CD4-positive, alpha-beta T cell treated with Interleukin-15 for 1 hour (primary cell): ENCODE results near the gene GATB.

ENCODE experiments used
- DNase-seq: peaks from one replicate; pipeline ENCODE4 v3.0.0-alpha.2; 2020

The GATB gene

DNA sequence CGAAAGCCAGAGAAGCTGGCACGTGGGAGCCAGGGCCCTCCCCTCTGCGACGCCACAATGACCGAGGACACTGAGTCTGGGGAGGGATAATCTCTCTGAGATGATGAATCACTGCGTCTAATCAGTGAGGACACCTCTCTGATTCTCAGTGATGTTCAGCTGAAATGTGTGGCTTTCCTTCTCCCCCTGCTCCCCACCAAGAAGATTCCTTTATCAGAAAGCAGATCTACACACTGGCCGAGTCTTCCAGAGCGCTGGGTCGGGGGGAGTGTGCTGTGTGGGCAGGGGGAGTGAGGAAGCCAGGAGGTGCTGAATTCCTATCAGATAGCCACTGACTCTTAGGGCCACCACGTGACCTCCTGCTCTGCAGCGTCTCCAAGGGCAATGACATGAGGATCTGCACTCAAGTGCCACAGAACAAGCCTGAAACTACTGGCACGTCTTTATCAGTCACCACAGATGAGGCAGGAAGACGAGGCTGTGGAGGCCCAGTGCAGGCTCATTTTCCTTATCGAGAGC is 89.2 kb downstream of the GATB start:
- DNase-seq = no peak

- no peak for DNase-seq
These were observed 90.0 kb downstream of the GATB start for GRCh38 chr4:151670843-151671242.

GRCh38 chr4:151669990-151670389 is 90.8 kb downstream of the GATB start:
- DNase-seq = no peak

DNA sequence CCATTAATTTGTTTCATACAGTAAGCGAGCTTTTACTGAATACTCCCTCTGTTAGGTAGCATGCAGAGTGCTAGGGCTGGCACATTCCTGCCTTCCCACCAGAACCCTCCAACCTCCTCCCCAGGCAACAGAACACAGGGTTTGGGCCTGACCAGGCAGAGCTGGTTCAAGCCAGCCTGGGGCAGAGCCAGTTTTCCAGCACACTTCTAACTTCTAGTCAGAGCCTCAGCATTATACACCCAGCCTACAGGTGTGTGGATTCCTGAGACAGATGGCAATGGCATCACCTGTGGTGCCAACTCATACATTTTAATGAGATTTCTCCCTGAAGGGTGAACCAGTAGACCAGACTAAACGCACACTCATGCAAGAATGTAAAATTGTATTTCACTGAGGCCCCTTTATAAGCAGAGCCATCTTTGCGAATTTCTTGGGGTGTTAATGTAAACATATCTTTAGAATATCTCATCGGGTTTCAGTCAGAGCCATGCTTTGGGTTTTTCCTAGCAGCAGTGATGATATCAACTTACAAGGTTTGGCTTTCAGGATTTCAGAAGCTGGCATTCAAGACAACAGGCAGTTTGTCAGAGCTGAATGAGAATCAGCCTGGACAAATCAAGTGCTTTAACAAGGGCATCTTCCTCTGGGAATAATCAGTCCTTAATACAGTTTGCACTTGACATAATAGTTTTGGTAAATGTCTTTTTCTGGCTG is 92.0 kb downstream of the GATB start:
- DNase-seq = no peak

DNA sequence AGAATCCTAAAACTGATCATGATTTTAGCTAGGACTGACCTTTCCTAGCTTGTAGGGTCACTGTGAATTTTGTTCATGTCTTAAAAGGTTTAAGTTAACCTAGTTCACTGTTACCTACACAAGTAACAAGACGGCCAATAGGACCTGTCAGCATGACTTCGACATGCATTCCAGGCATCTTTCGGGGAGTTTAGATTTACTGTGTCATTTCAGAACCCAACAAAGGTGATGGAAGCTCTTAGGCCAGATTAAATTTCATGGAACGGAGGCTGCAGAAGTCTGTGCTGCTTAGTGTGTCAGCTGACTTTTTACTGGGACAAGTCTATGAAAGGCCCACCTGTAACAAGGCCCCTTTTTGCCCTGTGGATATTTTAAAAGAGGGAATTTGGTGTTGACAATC is 93.1 kb downstream of the GATB start:
- no peak for DNase-seq

DNA sequence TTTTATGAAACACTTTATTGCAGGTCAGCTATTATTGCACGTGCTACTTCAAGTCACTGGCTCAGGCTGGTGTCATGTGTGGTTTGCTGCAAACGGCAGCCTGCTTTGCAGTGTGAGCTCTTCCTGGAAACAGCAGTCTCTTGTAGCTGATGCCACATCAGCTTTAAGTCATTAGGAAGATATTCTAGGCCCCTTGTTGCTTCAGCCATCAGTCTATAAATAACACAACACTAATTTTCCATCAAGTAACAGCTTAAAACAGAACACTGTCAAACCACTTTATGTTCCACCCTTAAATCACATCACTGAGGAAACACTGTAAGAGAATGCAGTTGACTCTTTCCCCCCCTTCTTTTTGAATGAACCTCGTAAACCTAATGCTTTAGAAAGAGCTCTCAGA is 93.8 kb downstream of the GATB start:
- DNase-seq = no peak

- DNase-seq = no peak
These were observed 94.3 kb downstream of the GATB start for GRCh38 chr4:151666501-151666900.

- no peak for DNase-seq
These were observed 95.1 kb downstream of the GATB start for GRCh38 chr4:151665785-151666127.

- no peak for DNase-seq
These were observed 95.6 kb downstream of the GATB start for GRCh38 chr4:151665022-151665784.

GRCh38 chr4:151664289-151664688 is 96.5 kb downstream of the GATB start:
- DNase-seq = no peak

DNA sequence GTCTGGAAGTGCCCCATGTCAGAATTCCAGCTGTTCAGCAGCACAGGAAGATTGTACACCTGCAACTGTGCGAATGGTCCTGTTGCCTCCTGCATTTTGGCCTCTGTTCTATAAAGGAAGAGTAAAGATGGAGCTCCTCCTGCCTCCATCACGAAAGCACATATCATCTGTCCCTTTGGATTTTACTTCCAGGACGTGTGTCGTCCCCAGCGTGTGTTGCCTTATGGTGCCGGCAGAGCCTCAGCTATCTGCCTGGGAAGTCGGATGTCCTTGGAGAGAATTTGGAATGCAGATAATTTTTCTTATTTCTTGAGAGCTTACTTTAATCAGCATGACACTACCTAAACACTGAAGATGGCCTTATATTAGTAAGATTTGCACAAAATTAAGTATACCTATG is 97.7 kb downstream of the GATB start:
- no peak for DNase-seq

GRCh38 chr4:151661873-151662272 is 98.9 kb downstream of the GATB start:
- DNase-seq = no peak

DNA sequence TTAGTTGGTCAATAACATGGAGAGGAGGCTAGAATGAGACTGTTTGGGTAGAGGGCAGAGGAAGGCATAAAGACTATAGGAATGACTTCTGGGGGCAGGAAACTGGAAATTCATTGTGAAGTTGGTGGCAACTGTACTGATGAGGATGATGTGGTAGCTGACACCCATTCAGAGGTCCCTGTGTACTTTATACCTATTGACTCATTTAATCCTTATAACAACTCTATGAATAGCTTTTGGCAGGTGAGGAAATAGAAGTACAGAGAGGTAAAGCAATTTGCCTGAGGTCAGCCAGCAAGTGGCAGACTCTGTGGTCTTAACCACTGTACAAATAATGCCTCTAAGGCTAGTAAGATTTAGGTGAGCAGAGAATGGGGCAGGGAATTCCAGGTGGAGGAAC is 100.1 kb downstream of the GATB start:
- no peak for DNase-seq

GRCh38 chr4:151659601-151660364 is 101.0 kb downstream of the GATB start:
- no peak for DNase-seq

DNA sequence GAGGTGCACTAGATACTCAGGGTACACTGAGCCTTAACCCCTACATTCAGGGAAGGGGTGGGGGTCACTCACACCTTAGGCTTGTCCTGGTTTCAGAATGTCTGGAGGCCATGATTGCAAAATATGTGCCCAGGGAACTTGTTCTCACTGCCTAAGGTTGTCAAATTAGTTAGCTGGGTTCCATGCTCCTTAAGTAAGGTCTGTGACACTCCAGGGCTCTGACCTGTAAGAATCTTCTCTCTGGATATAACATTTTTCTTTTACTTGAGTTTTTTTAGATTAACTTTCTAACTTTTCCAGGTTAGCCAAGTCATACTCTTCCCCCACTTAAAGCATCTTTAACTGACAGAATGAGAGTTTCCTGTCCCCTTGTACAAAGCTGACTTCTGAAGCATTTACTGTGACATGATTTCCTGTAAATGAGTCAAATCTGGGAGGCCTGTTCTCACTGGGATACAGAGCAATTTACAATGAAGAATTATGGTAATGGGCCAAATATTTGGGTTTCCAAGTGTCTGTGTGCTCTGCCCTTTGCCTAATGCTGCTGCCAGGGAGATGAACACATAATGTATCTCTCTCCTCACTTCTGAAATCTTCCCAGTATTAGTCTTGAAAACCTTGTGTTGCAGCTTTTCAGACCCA is 101.7 kb downstream of the GATB start:
- no peak for DNase-seq

- DNase-seq = no peak
These were observed 102.9 kb downstream of the GATB start for GRCh38 chr4:151657896-151658295.

- no peak for DNase-seq
These were observed 104.7 kb downstream of the GATB start for GRCh38 chr4:151656058-151656457.

GRCh38 chr4:151653548-151653918 is 107.3 kb downstream of the GATB start:
- no peak for DNase-seq

- no peak for DNase-seq
These were observed 107.8 kb downstream of the GATB start for GRCh38 chr4:151652841-151653547.

DNA sequence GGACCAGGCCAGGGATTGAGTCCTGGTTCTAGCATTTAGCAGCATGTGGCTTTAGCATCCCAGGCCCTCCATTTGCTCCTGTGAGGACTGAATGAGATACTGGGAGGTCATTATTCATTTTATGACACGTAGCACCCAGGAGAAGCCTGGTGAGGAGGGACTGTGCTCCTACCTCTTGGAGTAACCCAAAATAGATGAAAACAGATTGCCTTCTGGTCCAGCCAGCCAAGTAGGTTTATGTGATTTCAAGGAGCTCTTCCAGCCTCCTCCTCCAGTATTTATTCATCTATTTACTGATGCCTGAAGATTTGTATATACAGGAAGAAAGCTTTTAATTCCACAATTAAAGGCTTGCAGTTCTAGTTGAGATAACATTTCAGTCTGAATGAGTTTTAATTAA is 109.3 kb downstream of the GATB start:
- no peak for DNase-seq

- no peak for DNase-seq
These were observed 111.3 kb downstream of the GATB start for GRCh38 chr4:151649479-151649878.

DNA sequence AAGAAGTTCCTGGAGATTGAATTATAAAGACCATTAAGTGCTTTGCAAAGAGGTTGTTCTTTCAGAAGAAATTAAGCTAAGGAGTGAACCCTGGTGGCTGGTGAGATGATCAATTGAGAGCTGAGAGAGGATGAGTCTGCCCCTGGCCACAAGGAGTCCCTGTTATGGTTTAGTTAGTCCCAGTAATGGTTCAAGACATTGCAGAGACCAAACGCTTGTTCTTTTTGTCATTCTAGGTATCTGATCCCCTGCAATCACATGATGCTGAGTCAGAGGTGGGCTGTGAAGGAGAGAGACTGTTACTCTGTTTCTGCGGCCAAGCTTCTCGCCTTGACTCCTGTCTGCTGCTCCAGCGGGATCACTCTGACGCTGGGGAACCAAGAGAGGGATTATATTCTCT is 114.5 kb downstream of the GATB start:
- no peak for DNase-seq

GRCh38 chr4:151644622-151645021 is 116.2 kb downstream of the GATB start:
- no peak for DNase-seq
